ENCODE results near the gene LIMK1.
"Not testable (repeated sequence)": the region's sequence is repeated elsewhere in the genome, so short reads cannot be mapped to it uniquely, and the experiment has no call there.

LIMK1 gene

DNA sequence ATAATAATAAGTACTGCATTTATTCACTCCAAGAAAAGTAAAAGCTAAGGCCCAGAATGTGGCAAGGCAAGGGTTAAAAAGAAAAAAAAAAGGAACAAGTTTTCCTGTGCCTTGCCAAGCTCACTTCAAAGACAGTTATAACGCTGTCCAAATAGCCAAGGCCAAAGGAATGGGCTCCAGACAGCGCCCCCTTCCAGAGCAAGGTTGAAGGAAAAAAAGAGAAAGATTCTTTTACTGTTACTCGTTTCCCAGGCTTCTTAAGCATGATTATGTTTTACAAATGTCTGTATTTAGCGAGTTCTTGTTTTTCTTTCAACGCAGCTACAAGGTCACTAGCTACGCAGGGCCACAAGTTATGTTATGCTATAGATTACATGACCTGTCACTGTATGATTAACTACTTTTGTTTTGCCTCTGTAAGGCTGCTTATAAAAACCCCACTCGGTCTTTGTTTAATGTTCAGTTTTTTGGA, 81.4 kb downstream of the LIMK1 start:
- Histone ChIP-seq H3K27ac (no peak overlapping the region), H3K4me3 (no peak overlapping the region)
- DNase-seq (ENCODE audit: low spot score): no peak
- TF ChIP-seq, protein P1, sequence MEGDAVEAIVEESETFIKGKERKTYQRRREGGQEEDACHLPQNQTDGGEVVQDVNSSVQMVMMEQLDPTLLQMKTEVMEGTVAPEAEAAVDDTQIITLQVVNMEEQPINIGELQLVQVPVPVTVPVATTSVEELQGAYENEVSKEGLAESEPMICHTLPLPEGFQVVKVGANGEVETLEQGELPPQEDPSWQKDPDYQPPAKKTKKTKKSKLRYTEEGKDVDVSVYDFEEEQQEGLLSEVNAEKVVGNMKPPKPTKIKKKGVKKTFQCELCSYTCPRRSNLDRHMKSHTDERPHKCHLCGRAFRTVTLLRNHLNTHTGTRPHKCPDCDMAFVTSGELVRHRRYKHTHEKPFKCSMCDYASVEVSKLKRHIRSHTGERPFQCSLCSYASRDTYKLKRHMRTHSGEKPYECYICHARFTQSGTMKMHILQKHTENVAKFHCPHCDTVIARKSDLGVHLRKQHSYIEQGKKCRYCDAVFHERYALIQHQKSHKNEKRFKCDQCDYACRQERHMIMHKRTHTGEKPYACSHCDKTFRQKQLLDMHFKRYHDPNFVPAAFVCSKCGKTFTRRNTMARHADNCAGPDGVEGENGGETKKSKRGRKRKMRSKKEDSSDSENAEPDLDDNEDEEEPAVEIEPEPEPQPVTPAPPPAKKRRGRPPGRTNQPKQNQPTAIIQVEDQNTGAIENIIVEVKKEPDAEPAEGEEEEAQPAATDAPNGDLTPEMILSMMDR (IDR thresholded peaks at IDR 0.05): no peak

DNA sequence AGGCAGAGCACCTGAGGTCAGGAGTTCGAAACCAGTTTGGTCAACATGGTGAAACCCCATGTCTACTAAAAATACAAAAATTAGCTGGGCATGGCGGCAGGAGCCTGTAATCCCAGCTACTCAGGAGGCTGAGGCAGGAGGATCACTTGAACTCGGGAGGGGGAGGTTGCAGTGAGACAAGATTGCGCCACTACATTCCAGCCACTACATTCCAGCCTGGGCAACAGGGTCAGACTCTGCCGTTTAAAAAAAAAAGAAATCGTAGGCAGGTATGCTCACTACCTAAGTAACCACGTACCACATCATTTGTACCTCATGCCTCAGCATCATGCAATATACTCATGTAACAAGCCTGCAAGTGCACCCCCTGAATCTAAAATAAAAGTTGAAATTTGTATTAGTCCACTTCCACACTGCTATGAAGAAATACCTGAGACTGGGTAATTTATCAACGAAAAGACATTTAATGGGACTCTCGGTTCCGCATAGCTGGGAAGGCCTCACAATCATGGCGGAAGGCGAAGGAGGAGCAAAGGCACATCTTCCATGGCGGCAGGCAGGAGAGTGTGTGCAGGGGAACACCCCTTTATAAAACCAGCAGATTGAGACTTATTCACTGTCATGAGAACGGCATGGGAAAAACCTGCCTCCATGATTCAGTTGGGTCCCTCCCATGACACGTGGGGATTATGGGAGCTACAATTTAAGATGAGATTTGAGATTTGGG, 82.4 kb downstream of the LIMK1 start:
- DNase-seq (ENCODE audit: low spot score): no peak
- no peak overlapping the region for H3K4me3 ChIP-seq
- TF ChIP-seq, protein P1 (IDR thresholded peaks at IDR 0.05): no peak
- H3K27ac ChIP-seq: no peak overlapping the region

DNA sequence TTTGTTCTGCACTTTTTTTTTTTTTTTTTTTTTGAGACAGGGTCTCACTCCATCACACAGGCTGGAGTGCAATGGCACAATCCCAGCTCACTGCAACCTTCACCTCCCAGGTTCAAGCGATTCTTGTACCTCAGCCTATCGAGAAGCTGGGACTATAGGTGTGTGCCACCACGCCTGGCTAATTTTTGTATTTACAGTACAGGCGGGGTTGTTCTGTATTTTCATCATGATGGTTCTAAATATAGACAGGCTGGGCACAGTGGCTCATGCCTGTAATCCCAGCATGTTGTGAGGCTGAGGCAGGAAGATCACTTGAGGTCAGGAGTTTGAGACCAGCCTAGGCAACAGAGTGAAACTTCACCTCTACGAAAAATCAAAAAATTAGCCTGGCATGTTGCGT, 83.7 kb downstream of the LIMK1 start:
- H3K4me3 ChIP-seq; H3K27ac ChIP-seq; DNase-seq (ENCODE audit: low spot score): not testable (repeated sequence)
